ENCODE measurements around the gene HUNK. TPM values are rescaled to one million over a fixed set of nuclear protein-coding genes. Genes with fewer than 3 reads are reported as not detected.

The HUNK gene
- total and polyA plus RNA-seq, 2 donors (not counting 1 experiment from before 2014, with no cell fraction given) = 0.01 to 0.07 TPM

- Mint-ChIP-seq H3K27me3 (peaks cover 23% of the 10 kb centered on the region), H3K4me1 (no peaks in the 10 kb centered on the region), H3K4me3 (no peak overlapping the region), H3K27ac (no peak overlapping the region), H3K9me3 (ENCODE audit: insufficient read depth) (no peaks in the 10 kb centered on the region)
- intact Hi-C loops (cut with micrococcal nuclease) = no loop called here
- Histone ChIP-seq H3K9me3 (ENCODE audit: control extremely low read depth in 1 of 3, control insufficient read depth in 2 of 3, insufficient read depth in 1 of 3, low read length in 2 of 3) (no peaks in the 10 kb centered on the region), H3K27ac (ENCODE audit: low read length in 2 of 2) (no peak overlapping the region), H3K9ac (ENCODE audit: low read length) (no peak overlapping the region), H3K4me3 (ENCODE audit: control extremely low read depth in 1 of 5, extremely low read depth in 1 of 5, insufficient read depth in 1 of 5, low read depth in 2 of 5, low read length in 4 of 5) (no peak overlapping the region), H3K79me2 (ENCODE audit: control insufficient read depth, insufficient read depth, low read length) (no peaks in the 10 kb centered on the region), H3K4me2 (replicated peaks; ENCODE audit: low read depth, low read length, poor library complexity, severe bottlenecking) (no peak overlapping the region), H3K27me3 (replicated peaks in 1 of 4; ENCODE audit: control extremely low read depth in 1 of 4, control insufficient read depth in 3 of 4, insufficient read depth in 4 of 4, low read length in 3 of 4) (peaks cover 0 to 2% (median 0%) of the 10 kb centered on the region in 4 experiments), H3K4me1 (ENCODE audit: control insufficient read depth in 2 of 2, insufficient read depth in 2 of 2, low read length in 2 of 2) (no peaks in the 10 kb centered on the region), H3K36me3 (replicated peaks in 1 of 2; ENCODE audit: control extremely low read depth in 1 of 2, control insufficient read depth in 1 of 2, extremely low read depth in 1 of 2, insufficient read depth in 2 of 2, low read length in 1 of 2) (no peaks in the 10 kb centered on the region), H2AFZ (ENCODE audit: insufficient read depth, low read depth, low read length, poor library complexity, severe bottlenecking) (no peak overlapping the region), H4K20me1 (ENCODE audit: control insufficient read depth, insufficient read depth, low read length, poor library complexity, severe bottlenecking) (no peaks in the 10 kb centered on the region)
- ATAC-seq (ENCODE audit: low read depth) (no peak), DNase-seq (no peak)
- CTCF ChIA-PET = no interaction called here
- WGBS (ENCODE audit: insufficient coverage) = 80% methylated on average over 5 of the region's 6 CpGs
- POLR2A ChIA-PET = no interaction called here
- TF ChIP-seq EZH2 (IDR thresholded peaks at IDR 0.05; ENCODE audit: borderline replicate concordance, insufficient read depth, low read depth, low read length, poor library complexity, severe bottlenecking) (no peak), CTCF (IDR thresholded peaks at IDR 0.05) (no peak)
Measured at GRCh38 chr21:31895077-31895835, 22.4 kb downstream of the HUNK start.

- Mint-ChIP-seq H3K9me3 (ENCODE audit: insufficient read depth) (no peaks in the 10 kb centered on the region), H3K27ac (no peak overlapping the region), H3K4me1 (no peaks in the 10 kb centered on the region), H3K4me3 (no peak overlapping the region), H3K27me3 (peaks cover 23% of the 10 kb centered on the region)
- TF ChIP-seq CTCF (IDR thresholded peaks at IDR 0.05) (no peak), EZH2 (IDR thresholded peaks at IDR 0.05; ENCODE audit: borderline replicate concordance, insufficient read depth, low read depth, low read length, poor library complexity, severe bottlenecking) (no peak)
- intact Hi-C loops (cut with micrococcal nuclease) = no loop called here
- H3K4me3 ChIP-seq (ENCODE audit: control extremely low read depth in 1 of 5, extremely low read depth in 1 of 5, insufficient read depth in 1 of 5, low read depth in 2 of 5, low read length in 4 of 5) = no peak overlapping the region
- no peaks in the 10 kb centered on the region for H3K4me1 ChIP-seq (ENCODE audit: control insufficient read depth in 2 of 2, insufficient read depth in 2 of 2, low read length in 2 of 2)
- no peak overlapping the region for H3K27ac ChIP-seq (ENCODE audit: low read length in 2 of 2)
- no peaks in the 10 kb centered on the region for H3K79me2 ChIP-seq (ENCODE audit: control insufficient read depth, insufficient read depth, low read length)
- H3K27me3 ChIP-seq (replicated peaks in 1 of 4; ENCODE audit: control extremely low read depth in 1 of 4, control insufficient read depth in 3 of 4, insufficient read depth in 4 of 4, low read length in 3 of 4) = peaks cover 0 to 2% (median 0%) of the 10 kb centered on the region in 4 experiments
- no peak overlapping the region for H3K4me2 ChIP-seq (replicated peaks; ENCODE audit: low read depth, low read length, poor library complexity, severe bottlenecking)
- no peak for DNase-seq
- WGBS (ENCODE audit: insufficient coverage) = 80% methylated on average over 7 of the region's 7 CpGs
- H3K9ac ChIP-seq (ENCODE audit: low read length) = no peak overlapping the region
- POLR2A ChIA-PET = no interaction called here
- CTCF ChIA-PET = interaction anchor here (0.6 kb wide), 1 partner anchor 705 kb away, joined by 3 read pairs; no protein-coding TSS in a partner anchor
- H3K36me3 ChIP-seq (replicated peaks in 1 of 2; ENCODE audit: control extremely low read depth in 1 of 2, control insufficient read depth in 1 of 2, extremely low read depth in 1 of 2, insufficient read depth in 2 of 2, low read length in 1 of 2) = no peaks in the 10 kb centered on the region
- H3K9me3 ChIP-seq (ENCODE audit: control extremely low read depth in 1 of 3, control insufficient read depth in 2 of 3, insufficient read depth in 1 of 3, low read length in 2 of 3) = no peaks in the 10 kb centered on the region
- no peaks in the 10 kb centered on the region for H4K20me1 ChIP-seq (ENCODE audit: control insufficient read depth, insufficient read depth, low read length, poor library complexity, severe bottlenecking)
- ATAC-seq (ENCODE audit: low read depth) = no peak
- H2AFZ ChIP-seq (ENCODE audit: insufficient read depth, low read depth, low read length, poor library complexity, severe bottlenecking) = no peak overlapping the region
Measured at GRCh38 chr21:31896019-31896418, 23.2 kb downstream of the HUNK start.

All from B cell (primary cell).